ENCODE results near the gene ACAA1. TPM values are rescaled to one million over a fixed set of nuclear protein-coding genes. Genes with fewer than 3 reads are reported as not detected.

Gene ACAA1
- total RNA-seq, 2 donors from 2014 or later = 78.2 to 79.3 TPM

- ATAC-seq = no peak
- H3K4me1 Mint-ChIP-seq = peaks cover 11% of the 10 kb centered on the region
- peaks cover 3% of the 10 kb centered on the region for H3K36me3 Mint-ChIP-seq (ENCODE audit: low read depth)
- H3K27me3 Mint-ChIP-seq = no peaks in the 10 kb centered on the region
- no peak overlapping the region for H3K4me3 Mint-ChIP-seq
- H3K27ac Mint-ChIP-seq = no peak overlapping the region
- peak in 1 of 3 donors; percentile 2 for DNase-seq
- H3K9me3 ChIP-seq (ENCODE audit: control insufficient read depth, low read length, poor library complexity, severe bottlenecking) = no peaks in the 10 kb centered on the region
Observed at GRCh38 chr3:38118421-38119247, 18.3 kb downstream of the ACAA1 start.

DNA sequence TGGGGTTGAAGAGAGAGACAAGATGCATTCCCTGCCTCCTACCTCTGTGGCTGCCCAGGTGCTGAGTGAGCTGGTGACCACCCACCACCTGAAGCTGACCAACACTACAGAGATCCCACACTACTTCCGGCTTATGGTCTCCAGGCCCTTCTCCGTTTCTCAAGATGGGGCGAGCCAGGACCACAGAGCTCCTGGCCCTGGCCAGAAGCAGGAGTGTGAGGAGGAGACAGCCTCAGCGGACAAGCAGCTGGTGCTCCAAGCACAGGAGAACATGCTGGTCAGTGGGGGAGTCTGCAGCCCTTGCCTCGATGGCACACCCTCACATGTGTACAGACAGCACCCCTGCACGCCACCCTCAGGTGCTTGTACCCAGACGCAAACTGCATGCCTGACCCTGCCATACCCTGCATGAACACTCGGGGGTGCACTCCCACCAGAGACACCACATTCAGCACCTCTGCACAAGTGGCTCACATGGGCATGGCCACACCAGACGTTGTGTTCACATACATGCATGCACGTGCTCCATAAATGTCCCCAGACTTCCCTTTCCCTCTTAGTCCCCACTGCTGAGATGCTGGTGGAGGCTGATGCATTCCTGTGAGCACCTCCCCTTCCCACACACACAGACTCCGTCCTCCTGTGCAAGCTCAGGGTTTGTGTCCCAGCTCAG lies 19.0 kb downstream of the ACAA1 start:
- Mint-ChIP-seq H3K36me3 (ENCODE audit: low read depth) (peaks cover 3% of the 10 kb centered on the region), H3K4me1 (peaks cover 11% of the 10 kb centered on the region), H3K27ac (no peak overlapping the region), H3K4me3 (no peak overlapping the region), H3K27me3 (no peaks in the 10 kb centered on the region)
- DNase-seq (peak; percentile 40 to 72 (median 50)), ATAC-seq (peak; percentile 91)
- no peaks in the 10 kb centered on the region for H3K9me3 ChIP-seq (ENCODE audit: control insufficient read depth, low read length, poor library complexity, severe bottlenecking)

GRCh38 chr3:38117163-38117716 lies 19.7 kb downstream of the ACAA1 start:
- H3K4me3 Mint-ChIP-seq = no peak overlapping the region
- no peak overlapping the region for H3K27ac Mint-ChIP-seq
- DNase-seq = peak in 1 of 3 donors; percentile 6
- H3K36me3 Mint-ChIP-seq (ENCODE audit: low read depth) = peaks cover 3% of the 10 kb centered on the region
- no peak for ATAC-seq
- peaks cover 11% of the 10 kb centered on the region for H3K4me1 Mint-ChIP-seq
- no peaks in the 10 kb centered on the region for H3K27me3 Mint-ChIP-seq
- H3K9me3 ChIP-seq (ENCODE audit: control insufficient read depth, low read length, poor library complexity, severe bottlenecking) = no peaks in the 10 kb centered on the region

DNA sequence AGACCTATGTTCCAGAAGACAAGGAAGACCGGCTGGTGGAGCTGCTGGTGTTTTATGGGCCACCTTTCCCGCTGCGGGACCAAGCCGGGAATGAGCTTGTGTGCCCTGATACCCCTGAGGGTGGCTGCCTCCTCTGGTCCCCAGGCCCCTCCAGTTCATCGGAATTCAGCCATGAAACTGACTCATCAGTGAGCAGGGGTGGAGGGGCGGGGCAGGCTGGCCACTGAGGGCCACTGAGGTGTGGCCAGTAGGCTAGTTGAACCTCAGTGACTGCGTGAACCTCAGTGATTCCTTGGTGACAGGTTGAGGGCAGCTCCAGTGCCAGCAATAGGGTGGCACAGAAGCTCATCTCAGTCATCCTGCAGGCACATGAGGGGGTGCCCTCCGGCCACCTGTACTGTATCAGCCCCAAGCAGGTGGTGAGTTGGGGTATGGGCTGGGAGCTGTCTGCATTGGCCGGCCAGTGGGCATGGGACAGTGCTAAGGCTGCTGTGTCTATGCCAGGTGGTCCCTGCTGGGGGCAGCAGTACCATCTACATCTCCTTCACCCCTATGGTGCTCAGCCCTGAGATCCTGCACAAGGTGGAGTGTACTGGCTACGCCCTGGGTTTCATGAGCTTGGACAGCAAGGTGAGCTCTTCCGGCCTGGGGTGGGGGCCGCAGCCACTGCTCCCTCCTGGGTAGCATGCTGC lies 20.3 kb downstream of the ACAA1 start:
- DNase-seq = peak in 1 of 3 donors; percentile 6

GRCh38 chr3:38115645-38116427 lies 21.1 kb downstream of the ACAA1 start:
- Mint-ChIP-seq H3K27me3 (no peaks in the 10 kb centered on the region), H3K4me1 (peaks cover 11% of the 10 kb centered on the region), H3K36me3 (ENCODE audit: low read depth) (peaks cover 3% of the 10 kb centered on the region), H3K4me3 (peak overlapping the region; percentile 31), H3K27ac (peak overlapping the region; percentile 84)
- DNase-seq (peak in 1 of 3 donors; percentile 3), ATAC-seq (no peak)
- no peaks in the 10 kb centered on the region for H3K9me3 ChIP-seq (ENCODE audit: control insufficient read depth, low read length, poor library complexity, severe bottlenecking)

More for the DNA sequence above, 20.3 kb downstream of the ACAA1 start:
- no peaks in the 10 kb centered on the region for H3K27me3 Mint-ChIP-seq
- no peaks in the 10 kb centered on the region for H3K9me3 ChIP-seq (ENCODE audit: control insufficient read depth, low read length, poor library complexity, severe bottlenecking)
- no peak for ATAC-seq
- H3K4me3 Mint-ChIP-seq = no peak overlapping the region
- no peak overlapping the region for H3K27ac Mint-ChIP-seq
- peaks cover 11% of the 10 kb centered on the region for H3K4me1 Mint-ChIP-seq
- H3K36me3 Mint-ChIP-seq (ENCODE audit: low read depth) = peaks cover 3% of the 10 kb centered on the region

DNA sequence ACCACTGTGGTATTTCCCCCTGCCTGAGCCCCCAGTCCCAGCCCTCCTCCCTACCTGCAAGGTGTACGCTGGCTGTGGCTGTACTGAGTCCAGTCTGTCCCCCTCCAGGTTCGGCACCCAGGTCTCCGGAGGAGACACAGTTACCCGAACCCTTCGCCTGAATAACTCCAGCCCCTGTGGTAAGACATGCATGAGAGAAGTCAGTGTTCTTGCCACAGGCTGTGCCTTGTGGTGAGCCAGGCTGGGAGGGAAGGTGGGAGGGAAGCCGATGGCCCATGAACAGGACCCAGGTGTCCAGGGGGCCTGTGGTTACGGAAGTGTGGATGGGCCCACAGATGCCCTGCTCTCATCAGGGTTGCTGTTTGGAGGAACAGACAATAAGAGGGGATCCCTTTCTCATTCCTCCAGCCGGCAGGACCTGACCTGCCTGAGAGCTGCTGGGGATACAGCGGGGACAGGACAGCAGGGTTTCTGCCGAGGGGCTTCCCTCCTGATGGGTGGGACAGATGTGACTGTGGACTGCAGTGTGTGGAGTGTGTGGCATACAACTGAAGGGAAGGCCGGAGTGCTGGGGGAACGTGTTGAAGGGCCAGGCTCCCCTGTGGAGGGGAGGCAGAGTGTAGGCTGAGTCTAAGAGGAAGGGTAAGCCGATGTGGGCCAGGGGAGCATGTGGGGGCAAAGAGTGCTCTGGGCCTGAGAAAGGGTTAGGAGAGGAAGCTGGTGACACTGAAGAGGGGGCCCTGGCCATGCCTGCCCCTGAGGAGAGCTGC lies 21.9 kb downstream of the ACAA1 start:
- Mint-ChIP-seq H3K4me3 (no peak overlapping the region), H3K4me1 (peaks cover 9% of the 10 kb centered on the region), H3K36me3 (ENCODE audit: low read depth) (no peaks in the 10 kb centered on the region), H3K27me3 (no peaks in the 10 kb centered on the region), H3K27ac (peak overlapping the region; percentile 84)
- ATAC-seq (no peak), DNase-seq (peak in 1 of 3 donors; percentile 4)
- no peaks in the 10 kb centered on the region for H3K9me3 ChIP-seq (ENCODE audit: control insufficient read depth, low read length, poor library complexity, severe bottlenecking)

GRCh38 chr3:38114052-38114874 lies 22.7 kb downstream of the ACAA1 start:
- H3K27ac Mint-ChIP-seq = no peak overlapping the region
- H3K4me3 Mint-ChIP-seq = no peak overlapping the region
- peaks cover 9% of the 10 kb centered on the region for H3K4me1 Mint-ChIP-seq
- DNase-seq = peak in 1 of 3 donors; percentile 5
- H3K36me3 Mint-ChIP-seq (ENCODE audit: low read depth) = no peaks in the 10 kb centered on the region
- ATAC-seq = no peak
- H3K9me3 ChIP-seq (ENCODE audit: control insufficient read depth, low read length, poor library complexity, severe bottlenecking) = no peaks in the 10 kb centered on the region
- H3K27me3 Mint-ChIP-seq = no peaks in the 10 kb centered on the region

DNA sequence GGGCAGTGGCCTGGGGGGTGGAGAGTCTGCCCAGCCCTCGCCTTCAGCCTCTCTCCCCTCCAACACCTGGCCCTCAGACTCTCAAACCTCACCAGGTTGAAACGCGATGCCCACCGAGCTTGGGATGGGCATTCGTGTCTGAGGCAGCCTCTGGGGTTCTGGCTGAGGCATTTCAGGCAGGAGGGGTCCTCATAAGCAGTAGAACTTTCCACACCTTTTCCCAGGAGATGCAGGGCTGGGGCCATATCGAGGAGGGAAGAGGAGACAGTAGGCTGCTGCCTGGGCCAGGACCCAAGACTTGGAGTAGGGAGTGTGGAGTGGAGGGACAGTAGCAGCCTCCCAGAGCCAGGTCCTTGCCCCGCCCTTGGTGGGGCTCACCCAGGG lies 24.6 kb downstream of the ACAA1 start:
- Mint-ChIP-seq H3K36me3 (ENCODE audit: low read depth) (no peaks in the 10 kb centered on the region), H3K27ac (no peak overlapping the region), H3K4me3 (no peak overlapping the region), H3K27me3 (no peaks in the 10 kb centered on the region), H3K4me1 (peaks cover 5% of the 10 kb centered on the region)
- DNase-seq = peak in 1 of 3 donors; percentile 5
- ATAC-seq = no peak
- no peaks in the 10 kb centered on the region for H3K9me3 ChIP-seq (ENCODE audit: control insufficient read depth, low read length, poor library complexity, severe bottlenecking)

DNA sequence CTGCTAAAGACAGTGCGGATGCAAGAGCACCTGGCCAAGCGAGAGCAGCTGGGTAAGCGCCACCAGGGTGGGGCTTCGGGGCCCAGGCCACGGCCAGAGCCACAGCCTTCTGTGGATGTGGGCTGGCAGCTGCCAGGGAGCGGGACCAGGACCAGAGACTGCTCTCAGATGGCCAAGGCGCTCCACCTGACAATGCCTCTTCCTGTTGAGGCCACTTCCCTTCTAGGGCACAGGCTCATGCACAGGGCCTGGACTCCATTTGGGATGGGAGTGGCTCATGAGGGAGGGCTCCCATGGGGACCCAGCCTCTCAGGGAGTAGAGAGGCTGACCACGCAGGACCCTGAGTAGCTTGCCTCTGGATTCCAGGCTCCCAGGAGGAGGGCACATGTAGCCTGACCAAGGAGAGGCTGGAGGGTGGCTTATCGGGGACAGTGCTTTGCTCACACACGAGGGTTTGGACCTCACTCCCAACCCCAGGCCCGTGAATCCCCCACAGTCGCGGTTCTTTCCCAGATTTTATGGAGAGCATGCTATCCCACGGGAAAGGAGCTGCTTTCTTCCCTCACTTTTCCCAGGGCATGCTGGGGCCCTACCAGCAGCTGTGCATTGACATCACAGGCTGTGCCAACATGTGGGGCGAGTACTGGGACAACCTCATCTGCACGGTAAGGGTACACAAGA lies 25.1 kb downstream of the ACAA1 start:
- H3K27ac Mint-ChIP-seq = no peak overlapping the region
- no peaks in the 10 kb centered on the region for H3K9me3 ChIP-seq (ENCODE audit: control insufficient read depth, low read length, poor library complexity, severe bottlenecking)
- no peaks in the 10 kb centered on the region for H3K27me3 Mint-ChIP-seq
- H3K4me3 Mint-ChIP-seq = no peak overlapping the region
- ATAC-seq (no peak), DNase-seq (no peak)
- H3K36me3 Mint-ChIP-seq (ENCODE audit: low read depth) = no peaks in the 10 kb centered on the region
- peaks cover 5% of the 10 kb centered on the region for H3K4me1 Mint-ChIP-seq

DNA sequence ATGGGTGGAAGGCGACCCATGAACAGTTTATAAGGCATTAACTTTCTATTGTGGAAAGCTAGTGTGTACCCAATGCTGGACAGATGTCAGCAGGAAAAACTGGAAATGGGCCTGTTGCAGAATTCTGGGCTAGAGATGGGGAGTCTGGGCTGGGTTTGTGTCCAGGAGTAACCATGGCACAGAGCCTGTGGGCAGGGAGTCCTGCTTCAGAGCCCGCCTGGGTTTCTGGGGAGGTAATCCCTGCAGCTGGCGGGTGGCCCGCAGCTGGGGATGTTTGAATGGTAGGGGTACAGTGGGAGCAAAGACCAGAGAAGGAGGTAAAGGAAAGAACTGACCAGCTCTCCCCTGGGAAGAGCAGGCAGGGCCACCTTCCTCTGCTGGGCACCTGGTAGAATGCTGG lies 25.7 kb downstream of the ACAA1 start:
- no peak overlapping the region for H3K4me3 Mint-ChIP-seq
- no peak for DNase-seq
- no peak for ATAC-seq
- H3K36me3 Mint-ChIP-seq (ENCODE audit: low read depth) = no peaks in the 10 kb centered on the region
- H3K27me3 Mint-ChIP-seq = no peaks in the 10 kb centered on the region
- no peak overlapping the region for H3K27ac Mint-ChIP-seq
- no peaks in the 10 kb centered on the region for H3K9me3 ChIP-seq (ENCODE audit: control insufficient read depth, low read length, poor library complexity, severe bottlenecking)
- H3K4me1 Mint-ChIP-seq = peaks cover 5% of the 10 kb centered on the region

Data from T-helper 17 cell (primary cell).